RWPE2 (cell line): Measurements from ENCODE around the gene C2.
A peak's percentile ranks its signal among the peaks of the same experiment; 100 is the strongest.
"Not testable (repeated sequence)": the region's sequence is repeated elsewhere in the genome, so short reads cannot be mapped to it uniquely, and the experiment has no call there.

Source experiments
- ATAC-seq: fragments of 200-7000 bp; cut with Tn5 transposase; 3 replicates; pipeline ENCODE4 v1.9.1; 2021; ENCODE audit warnings: low read depth
- DNase-seq: peaks from one replicate; pipeline ENCODE4 v3.0.0-alpha.2; 2020; ENCODE audit warnings: low spot score
- H3K27ac ChIP-seq: fragments of 450-650 bp; 2 replicates; pipeline ENCODE4 v1.5.1; 2017; ENCODE audit warnings: mild to moderate bottlenecking; ENCODE audit not compliant: poor library complexity, severe bottlenecking
- H3K27me3 ChIP-seq: fragments of 250-450 bp; sonication (Bioruptor Pico); 2 replicates; pipeline ENCODE4 v1.5.1; 2021; ENCODE audit warnings: mild to moderate bottlenecking, moderate library complexity; ENCODE audit not compliant: insufficient read depth, poor library complexity, severe bottlenecking
- H3K36me3 ChIP-seq: fragments of 250-450 bp; sonication (Bioruptor Pico); 2 replicates; pipeline ENCODE4 v1.5.1; 2020; ENCODE audit warnings: low read depth, mild to moderate bottlenecking, moderate library complexity
- H3K4me1 ChIP-seq: fragments of 250-450 bp; sonication (Bioruptor Pico); 2 replicates; pipeline ENCODE4 v1.5.1; 2021; ENCODE audit warnings: mild to moderate bottlenecking, moderate library complexity; ENCODE audit not compliant: insufficient read depth, poor library complexity, severe bottlenecking
- H3K4me3 ChIP-seq: fragments of 250-450 bp; sonication (Bioruptor Pico); 2 replicates; pipeline ENCODE4 v1.5.1; 2021; ENCODE audit warnings: mild to moderate bottlenecking, moderate library complexity; ENCODE audit not compliant: severe bottlenecking
- H3K9me3 ChIP-seq: fragments of 250-450 bp; sonication (Bioruptor Pico); 2 replicates; pipeline ENCODE4 v1.5.1; 2021; ENCODE audit warnings: mild to moderate bottlenecking, moderate library complexity; ENCODE audit not compliant: severe bottlenecking
- CTCF ChIP-seq: fragments of 450-650 bp; IDR thresholded peaks from one replicate; pipeline ENCODE4 v1.5.1; 2017; ENCODE audit warnings: mild to moderate bottlenecking, moderate library complexity; ENCODE audit not compliant: poor library complexity, severe bottlenecking

Gene C2

GRCh38 chr6:31971993-31972708 lies 44.6 kb downstream of the C2 start, which contains the start of gene DXO:
TSS of gene DXO (minus strand) at chr6:31972138. CDS start at chr6:31971675, 463 bp downstream.
- no peak for TF ChIP-seq CTCF
- H3K9me3 ChIP-seq = no peaks in the 10 kb centered on the region
- H3K27ac ChIP-seq = peak within 1 kb of the TSS; percentile 87
- ATAC-seq = peak; percentile 87
- peak; percentile 98 for DNase-seq
- peaks cover 17% of the 10 kb centered on the region for H3K36me3 ChIP-seq
- peaks cover 5% of the 10 kb centered on the region for H3K4me1 ChIP-seq
- H3K27me3 ChIP-seq = no peaks in the 10 kb centered on the region
- H3K4me3 ChIP-seq = peak within 1 kb of the TSS; percentile 74

- DNase-seq = no peak
- Histone ChIP-seq H3K27me3 (no peaks in the 10 kb centered on the region), H3K27ac (peak overlapping the region; percentile 87), H3K4me3 (peak overlapping the region; percentile 74), H3K9me3 (no peaks in the 10 kb centered on the region), H3K36me3 (peaks cover 19% of the 10 kb centered on the region), H3K4me1 (peaks cover 5% of the 10 kb centered on the region)
- TF ChIP-seq CTCF = no peak
- no peak for ATAC-seq
Measured at GRCh38 chr6:31972709-31973350, 45.3 kb downstream of the C2 start.

GRCh38 chr6:31976065-31976464 lies 48.5 kb downstream of the C2 start:
- H3K36me3 ChIP-seq = peaks cover 10% of the 10 kb centered on the region
- H3K4me1 ChIP-seq, H3K27me3 ChIP-seq, H3K4me3 ChIP-seq, H3K27ac ChIP-seq, H3K9me3 ChIP-seq, DNase-seq, ATAC-seq: not testable (repeated sequence)

- no peak overlapping the region for H3K27ac ChIP-seq
- H3K27me3 ChIP-seq = no peaks in the 10 kb centered on the region
- no peak for ATAC-seq
Measured at GRCh38 chr6:31977816-31978431, 50.4 kb downstream of the C2 start.

More at GRCh38 chr6:31977816-31978431, 50.4 kb downstream of the C2 start:
- TF ChIP-seq CTCF = no peak
- no peak overlapping the region for H3K4me3 ChIP-seq
- peaks cover 10% of the 10 kb centered on the region for H3K36me3 ChIP-seq
- no peak for DNase-seq
- H3K4me1 ChIP-seq = no peaks in the 10 kb centered on the region
- H3K9me3 ChIP-seq = no peaks in the 10 kb centered on the region
